Suprapubic skin (tissue), 3 donors: ENCODE data around the gene MRPL19.

Experiments used
- POLR2AphosphoS5 ChIP-seq, 3 donors: sonication (generic); formaldehyde crosslinking; IDR thresholded peaks; one replicate each; pipeline ENCODE4 v1.6.1; 2017; ENCODE audit warnings: antibody characterized with exemption in 3 of 3
- TF ChIP-seq, protein P1 (sequence below), 2 donors: fragments of 200-600 bp in 1 of 2; fragments of 450-650 bp in 1 of 2; sonication (generic) in 1 of 2; IDR thresholded peaks; one replicate each; pipeline ENCODE4 v1.5.1; 2016 to 2019; ENCODE audit warnings: antibody characterized with exemption in 2 of 2, mild to moderate bottlenecking in 1 of 2, moderate library complexity in 1 of 2

DNA sequence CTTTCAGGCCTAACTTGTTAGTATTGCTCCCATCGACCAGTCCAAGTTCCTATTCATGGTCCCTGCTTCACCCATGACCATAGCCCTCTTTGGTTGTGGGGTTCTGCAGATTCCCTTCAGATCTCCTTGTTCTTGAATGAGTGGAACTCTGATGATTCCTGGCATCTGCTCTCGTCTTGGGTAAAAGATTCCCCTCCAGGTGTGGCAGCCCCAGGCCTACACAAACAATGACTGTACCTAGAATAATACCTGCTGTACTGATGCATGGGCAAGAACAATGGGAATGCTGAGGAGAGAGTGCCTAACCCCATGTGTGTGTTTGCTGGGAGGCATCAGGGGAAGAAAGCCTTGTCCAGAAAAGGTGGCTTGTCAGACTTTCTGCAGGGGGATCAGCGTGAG lies 39.2 kb upstream of the MRPL19 start:
- TF ChIP-seq, protein P1, sequence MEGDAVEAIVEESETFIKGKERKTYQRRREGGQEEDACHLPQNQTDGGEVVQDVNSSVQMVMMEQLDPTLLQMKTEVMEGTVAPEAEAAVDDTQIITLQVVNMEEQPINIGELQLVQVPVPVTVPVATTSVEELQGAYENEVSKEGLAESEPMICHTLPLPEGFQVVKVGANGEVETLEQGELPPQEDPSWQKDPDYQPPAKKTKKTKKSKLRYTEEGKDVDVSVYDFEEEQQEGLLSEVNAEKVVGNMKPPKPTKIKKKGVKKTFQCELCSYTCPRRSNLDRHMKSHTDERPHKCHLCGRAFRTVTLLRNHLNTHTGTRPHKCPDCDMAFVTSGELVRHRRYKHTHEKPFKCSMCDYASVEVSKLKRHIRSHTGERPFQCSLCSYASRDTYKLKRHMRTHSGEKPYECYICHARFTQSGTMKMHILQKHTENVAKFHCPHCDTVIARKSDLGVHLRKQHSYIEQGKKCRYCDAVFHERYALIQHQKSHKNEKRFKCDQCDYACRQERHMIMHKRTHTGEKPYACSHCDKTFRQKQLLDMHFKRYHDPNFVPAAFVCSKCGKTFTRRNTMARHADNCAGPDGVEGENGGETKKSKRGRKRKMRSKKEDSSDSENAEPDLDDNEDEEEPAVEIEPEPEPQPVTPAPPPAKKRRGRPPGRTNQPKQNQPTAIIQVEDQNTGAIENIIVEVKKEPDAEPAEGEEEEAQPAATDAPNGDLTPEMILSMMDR (IDR thresholded peaks at IDR 0.05) = no peak
- TF ChIP-seq POLR2AphosphoS5 (IDR thresholded peaks at IDR 0.05) = no peak
